IPS-18c (cell line): Measurements from ENCODE around the gene ZMPSTE24.
"Not testable (repeated sequence)": the region's sequence is repeated elsewhere in the genome, so short reads cannot be mapped to it uniquely, and the experiment has no call there.

ENCODE experiments used
- H3K4me3 ChIP-seq: 2 replicates; pipeline ENCODE4 v1.7.0; 2013; ENCODE audit warnings: low read depth, mild to moderate bottlenecking, low read length, moderate library complexity; ENCODE audit not compliant: insufficient read depth
- H3K9me3 ChIP-seq: one replicate; pipeline ENCODE4 v1.6.1; 2013; ENCODE audit warnings: mild to moderate bottlenecking, low read length, moderate library complexity; ENCODE audit not compliant: control insufficient read depth, insufficient read depth

The ZMPSTE24 gene

GRCh38 chr1:40257688-40258444 lies at the start of gene ZMPSTE24:
Gene ZMPSTE24, plus strand, starts transcription at chr1:40258236. Its CDS starts 36 bp downstream, at chr1:40258272.
- Histone ChIP-seq H3K9me3 (no peaks in the 10 kb centered on the region), H3K4me3 (peak within 1 kb of the TSS; percentile 94)

GRCh38 chr1:40210511-40211204 lies 47.4 kb upstream of the ZMPSTE24 start:
- Histone ChIP-seq H3K4me3 (no peak overlapping the region), H3K9me3 (no peaks in the 10 kb centered on the region)

DNA sequence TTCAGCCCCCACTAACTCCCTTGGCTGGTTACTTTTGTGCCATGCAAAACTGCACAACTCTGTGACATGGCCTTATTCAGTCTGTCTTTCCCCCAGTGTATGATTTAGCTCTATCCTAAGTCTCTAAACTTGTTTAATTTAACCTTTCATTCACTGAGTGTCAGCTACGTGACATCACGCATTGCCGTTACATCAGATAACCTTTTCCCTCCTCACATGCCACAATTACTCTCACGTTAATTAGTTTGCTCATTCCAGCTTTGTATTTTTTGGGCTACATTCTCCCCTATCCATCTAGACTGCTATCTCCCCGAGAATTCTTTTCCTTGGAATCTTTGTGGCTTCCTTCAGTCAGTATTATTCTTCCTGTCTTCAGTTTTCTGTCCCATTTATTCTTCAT lies 39.7 kb upstream of the ZMPSTE24 start:
- H3K9me3 ChIP-seq: no peaks in the 10 kb centered on the region
- no peak overlapping the region for H3K4me3 ChIP-seq

GRCh38 chr1:40221471-40221905 lies 36.5 kb upstream of the ZMPSTE24 start:
- H3K9me3 ChIP-seq, H3K4me3 ChIP-seq: not testable (repeated sequence)

DNA sequence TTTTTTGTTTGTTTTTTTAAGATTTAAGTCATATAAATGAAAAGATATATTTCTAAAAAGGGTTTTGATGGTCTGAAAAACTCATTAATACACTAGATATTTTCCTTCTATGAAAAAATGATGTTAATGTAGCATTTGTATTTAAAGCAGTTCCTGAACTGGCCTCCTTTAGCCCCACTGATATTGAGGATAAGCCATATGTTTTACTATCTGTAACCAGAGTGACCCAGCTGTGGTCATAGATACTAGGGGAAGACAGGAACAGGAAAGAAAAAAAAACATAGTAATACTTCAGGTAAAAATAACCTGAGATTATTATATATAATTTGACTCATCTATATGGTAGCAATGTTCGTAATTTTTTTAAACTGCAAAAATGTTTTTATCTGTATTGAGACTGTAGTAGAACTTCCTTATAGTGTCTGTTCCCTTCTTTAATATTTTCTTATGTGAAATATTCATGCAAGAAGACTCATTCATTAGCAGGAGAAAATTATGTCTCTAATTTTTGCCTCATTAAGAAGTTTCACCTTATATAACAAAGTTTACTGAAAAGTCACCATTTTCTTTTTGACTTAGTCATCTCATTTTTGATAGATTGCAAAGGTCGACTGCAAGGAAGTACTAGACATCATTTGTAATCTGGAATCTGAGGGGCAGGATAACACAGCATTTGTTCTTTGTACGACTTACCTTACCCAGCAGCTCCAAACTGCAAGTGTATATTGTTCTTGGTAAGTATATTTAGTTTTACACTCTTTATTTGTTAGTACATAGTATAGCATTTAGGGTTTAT lies 35.9 kb upstream of the ZMPSTE24 start:
- Histone ChIP-seq H3K9me3 (no peaks in the 10 kb centered on the region), H3K4me3 (no peak overlapping the region)

DNA sequence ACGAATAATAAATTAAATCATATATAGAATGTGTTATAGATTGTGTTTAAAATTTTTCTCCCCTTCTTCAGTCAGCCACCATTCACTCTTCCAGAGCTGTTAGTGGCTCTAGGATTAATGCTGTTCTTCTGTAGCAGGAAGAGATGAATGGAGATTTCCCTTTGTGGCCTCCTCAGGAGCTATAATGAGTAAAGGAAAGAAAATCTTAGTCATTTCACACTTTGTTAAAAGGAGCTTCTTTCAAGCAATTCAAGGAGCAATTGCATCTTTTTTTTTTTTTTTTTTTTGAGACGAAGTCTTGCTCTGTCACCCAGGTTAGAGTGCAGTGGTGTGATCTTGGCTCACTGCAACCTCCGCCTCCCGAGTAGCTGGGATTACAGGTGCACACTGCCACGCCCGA lies 34.0 kb upstream of the ZMPSTE24 start:
- Histone ChIP-seq H3K9me3 (no peaks in the 10 kb centered on the region), H3K4me3 (no peak overlapping the region)

DNA sequence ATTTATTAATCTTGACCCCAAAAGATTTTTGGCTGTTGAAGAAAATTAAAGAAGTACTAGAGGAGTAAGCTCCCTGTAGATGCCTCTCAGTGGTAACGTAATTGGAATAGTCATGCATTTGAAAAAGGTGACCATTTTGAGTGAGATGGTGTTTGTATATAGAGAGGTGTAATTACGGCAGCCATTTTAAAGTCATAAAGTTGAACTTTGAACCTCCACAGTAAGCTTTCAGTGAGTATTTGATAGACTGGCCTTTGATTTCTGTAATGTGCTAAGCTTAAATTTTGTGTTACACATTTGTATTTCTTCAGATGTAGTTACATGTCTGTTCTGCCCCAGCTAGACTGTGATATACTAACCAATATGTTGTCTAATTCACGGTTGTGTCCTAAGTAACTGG lies 31.8 kb upstream of the ZMPSTE24 start:
- H3K4me3 ChIP-seq: no peak overlapping the region
- H3K9me3 ChIP-seq: no peaks in the 10 kb centered on the region

- no peak overlapping the region for H3K4me3 ChIP-seq
- no peaks in the 10 kb centered on the region for H3K9me3 ChIP-seq
Observed at GRCh38 chr1:40232444-40232843, 25.6 kb upstream of the ZMPSTE24 start.

- Histone ChIP-seq H3K4me3 (no peak overlapping the region), H3K9me3 (no peaks in the 10 kb centered on the region)
Observed at GRCh38 chr1:40239626-40240025, 18.4 kb upstream of the ZMPSTE24 start.

GRCh38 chr1:40240390-40240789 lies 17.6 kb upstream of the ZMPSTE24 start:
- no peak overlapping the region for H3K4me3 ChIP-seq
- H3K9me3 ChIP-seq: no peaks in the 10 kb centered on the region

- H3K4me3 ChIP-seq: no peak overlapping the region
- no peaks in the 10 kb centered on the region for H3K9me3 ChIP-seq
Observed at GRCh38 chr1:40241362-40241761, 16.7 kb upstream of the ZMPSTE24 start.

DNA sequence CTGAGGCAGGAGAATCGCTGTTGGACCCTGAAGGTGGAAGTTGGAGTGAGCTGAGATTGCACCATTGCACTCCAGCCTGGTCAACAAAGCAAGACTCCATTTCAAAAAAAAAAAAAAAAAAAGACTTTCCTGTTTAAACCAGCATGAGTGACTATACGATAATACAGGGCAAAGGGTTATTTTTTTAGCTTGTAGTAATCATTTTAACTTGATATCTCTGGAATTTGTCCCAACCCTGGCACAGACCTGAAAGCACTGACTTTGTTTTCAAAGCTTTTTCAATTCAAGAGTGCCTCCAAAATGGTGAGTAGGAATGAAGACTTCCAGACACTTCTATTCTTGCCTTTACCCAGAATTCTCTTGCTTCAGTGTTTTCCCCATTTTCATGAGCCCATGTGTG lies 14.7 kb upstream of the ZMPSTE24 start:
- Histone ChIP-seq H3K4me3 (no peak overlapping the region), H3K9me3 (no peaks in the 10 kb centered on the region)

DNA sequence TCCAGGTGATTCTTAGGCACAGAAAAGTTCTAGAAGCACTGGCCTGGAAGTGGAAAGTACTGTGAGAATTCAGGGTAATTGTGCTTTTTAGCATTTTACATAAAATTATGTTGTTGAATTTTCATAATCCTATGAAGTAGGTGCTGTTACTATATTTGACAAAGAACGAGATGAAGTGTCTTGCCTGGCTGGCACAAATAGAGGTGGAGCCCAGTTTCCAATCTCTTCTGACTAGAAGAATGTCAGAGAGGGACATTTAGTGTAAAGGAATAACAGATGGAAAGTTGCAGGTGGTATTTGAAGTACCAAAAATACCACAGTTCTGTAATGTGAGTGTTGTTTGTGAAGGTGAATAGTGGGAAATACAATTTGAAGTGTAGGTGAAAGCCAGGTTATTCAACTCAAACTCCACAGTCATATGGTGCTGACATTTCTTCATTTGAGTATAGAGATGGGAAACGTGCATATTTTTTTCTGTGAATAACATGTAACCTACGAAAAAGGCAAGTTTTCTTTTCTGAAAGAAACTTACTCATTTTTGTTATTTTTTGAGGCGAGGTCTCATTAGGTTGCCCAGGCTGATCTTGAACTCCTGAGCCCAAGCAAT lies 13.8 kb upstream of the ZMPSTE24 start:
- H3K4me3 ChIP-seq: no peak overlapping the region
- no peaks in the 10 kb centered on the region for H3K9me3 ChIP-seq

- Histone ChIP-seq H3K9me3 (no peaks in the 10 kb centered on the region), H3K4me3 (no peak overlapping the region)
Observed at GRCh38 chr1:40245686-40246085, 12.3 kb upstream of the ZMPSTE24 start.

- no peak within 1 kb of the TSS for H3K4me3 ChIP-seq
- H3K9me3 ChIP-seq: no peaks in the 10 kb centered on the region
Observed at GRCh38 chr1:40247655-40248054, 10.4 kb upstream of the ZMPSTE24 start, which contains the start of gene TMCO2. Gene TMCO2, plus strand, starts transcription at chr1:40247937. Its CDS starts 57 bp downstream, at chr1:40247994.

GRCh38 chr1:40248412-40248811 lies 9.6 kb upstream of the ZMPSTE24 start:
- H3K4me3 ChIP-seq: no peak overlapping the region
- no peaks in the 10 kb centered on the region for H3K9me3 ChIP-seq

GRCh38 chr1:40251456-40251855 lies 6.6 kb upstream of the ZMPSTE24 start:
- Histone ChIP-seq H3K4me3 (no peak overlapping the region), H3K9me3 (no peaks in the 10 kb centered on the region)
